Liver (tissue), 3 donors: ENCODE results near the gene ISCA2.

Experiments
- ATF3 ChIP-seq: IDR thresholded peaks from 2 replicates; pipeline ENCODE4 v1.6.1; 2016; ENCODE audit warnings: antibody characterized with exemption
- CTCF ChIP-seq: fragments of 150-350 bp; IDR thresholded peaks from 2 replicates; pipeline ENCODE4 v1.5.1; 2017; ENCODE audit warnings: improper control_type of control experiment, low read depth, low read length; ENCODE audit not compliant: missing input control
- EGR1 ChIP-seq, 2 donors: IDR thresholded peaks; 2 replicates each; pipeline ENCODE4 v1.6.1; 2016 to 2018; ENCODE audit warnings: antibody characterized with exemption in 2 of 2, low read depth in 2 of 2
- FOXA1 ChIP-seq: IDR thresholded peaks from 2 replicates; pipeline ENCODE4 v1.6.1; 2016; ENCODE audit warnings: antibody characterized with exemption
- GABPA ChIP-seq, 2 donors: IDR thresholded peaks in 1 of 2; conservative IDR thresholded peaks in 1 of 2; 2 replicates each; pipeline ENCODE4 v1.6.1; 2016; ENCODE audit warnings: antibody characterized with exemption in 2 of 2, mild to moderate bottlenecking in 1 of 2, moderate library complexity in 1 of 2
- HNF4A ChIP-seq, 2 donors: conservative IDR thresholded peaks; 2 replicates each; pipeline ENCODE4 v1.6.1; 2016; ENCODE audit warnings: antibody characterized with exemption in 2 of 2, mild to moderate bottlenecking in 2 of 2
- HNF4G ChIP-seq: IDR thresholded peaks from 2 replicates; pipeline ENCODE4 v1.6.1; 2016; ENCODE audit warnings: antibody characterized with exemption
- MAX ChIP-seq: IDR thresholded peaks from 2 replicates; pipeline ENCODE4 v1.6.1; 2016; ENCODE audit warnings: antibody characterized with exemption
- RAD21 ChIP-seq, 2 donors: IDR thresholded peaks; 2 replicates each; pipeline ENCODE4 v1.6.1; 2016; ENCODE audit warnings: antibody characterized with exemption in 2 of 2, mild to moderate bottlenecking in 2 of 2
- REST ChIP-seq: IDR thresholded peaks from 2 replicates; pipeline ENCODE4 v1.6.1; 2016; ENCODE audit warnings: antibody characterized with exemption, mild to moderate bottlenecking
- SP1 ChIP-seq: IDR thresholded peaks from 2 replicates; pipeline ENCODE4 v1.6.1; 2018; ENCODE audit warnings: antibody characterized with exemption, mild to moderate bottlenecking
- TAF1 ChIP-seq: conservative IDR thresholded peaks from 2 replicates; pipeline ENCODE4 v1.6.1; 2016; ENCODE audit warnings: antibody characterized with exemption, mild to moderate bottlenecking
- YY1 ChIP-seq: IDR thresholded peaks from 2 replicates; pipeline ENCODE4 v1.6.1; 2016; ENCODE audit warnings: antibody characterized with exemption, mild to moderate bottlenecking
- ZBTB33 ChIP-seq: IDR thresholded peaks from 2 replicates; pipeline ENCODE4 v1.6.1; 2016; ENCODE audit warnings: antibody characterized with exemption
- donor health status: healthy.
- donor health status: healthy.

GRCh38 chr14:74538411-74539391 lies 45.1 kb downstream of the ISCA2 start:
- TF ChIP-seq CTCF: no peak
- TF ChIP-seq ZBTB33: no peak
- TF ChIP-seq YY1: no peak
- no peak for TF ChIP-seq TAF1
- TF ChIP-seq RAD21 (IDR thresholded peaks at IDR 0.05): no peak
- no peak for TF ChIP-seq MAX
- TF ChIP-seq SP1: no peak
- no peak for TF ChIP-seq EGR1 (IDR thresholded peaks at IDR 0.05; ENCODE audit: low read depth in 2 of 2)
- no peak for TF ChIP-seq ATF3
- no peak for TF ChIP-seq REST
- TF ChIP-seq HNF4A (conservative IDR thresholded peaks at IDR 0.05): no peak
- no peak for TF ChIP-seq GABPA (IDR thresholded peaks at IDR 0.05 in 1 of 2, conservative IDR thresholded peaks at IDR 0.05 in 1 of 2)
- TF ChIP-seq HNF4G: no peak
- TF ChIP-seq FOXA1: no peak
